Gastroesophageal sphincter (tissue), 3 donors: ENCODE measurements around the gene TANC1.

Experiments used
- POLR2A ChIP-seq, 2 donors: fragments of 450-650 bp; IDR thresholded peaks; one replicate each; pipeline ENCODE4 v1.6.1; 2017; ENCODE audit warnings: antibody characterized with exemption in 2 of 2, mild to moderate bottlenecking in 2 of 2, moderate library complexity in 1 of 2
- POLR2AphosphoS5 ChIP-seq: sonication (generic); formaldehyde crosslinking; IDR thresholded peaks from one replicate; pipeline ENCODE4 v1.6.1; 2017; ENCODE audit warnings: antibody characterized with exemption
- TF ChIP-seq, protein P1 (sequence below), 4 experiments: fragments of 200-600 bp in 2 of 4; fragments of 450-650 bp in 2 of 4; sonication (generic) in 1 of 4; IDR thresholded peaks; one replicate each; pipeline ENCODE4 v1.5.1; 2017 to 2019; ENCODE audit warnings: antibody characterized with exemption in 4 of 4, mild to moderate bottlenecking in 2 of 4, moderate library complexity in 2 of 4

GRCh38 chr2:159256159-159256558 lies 287.7 kb downstream of the TANC1 start:
- TF ChIP-seq, protein P1, sequence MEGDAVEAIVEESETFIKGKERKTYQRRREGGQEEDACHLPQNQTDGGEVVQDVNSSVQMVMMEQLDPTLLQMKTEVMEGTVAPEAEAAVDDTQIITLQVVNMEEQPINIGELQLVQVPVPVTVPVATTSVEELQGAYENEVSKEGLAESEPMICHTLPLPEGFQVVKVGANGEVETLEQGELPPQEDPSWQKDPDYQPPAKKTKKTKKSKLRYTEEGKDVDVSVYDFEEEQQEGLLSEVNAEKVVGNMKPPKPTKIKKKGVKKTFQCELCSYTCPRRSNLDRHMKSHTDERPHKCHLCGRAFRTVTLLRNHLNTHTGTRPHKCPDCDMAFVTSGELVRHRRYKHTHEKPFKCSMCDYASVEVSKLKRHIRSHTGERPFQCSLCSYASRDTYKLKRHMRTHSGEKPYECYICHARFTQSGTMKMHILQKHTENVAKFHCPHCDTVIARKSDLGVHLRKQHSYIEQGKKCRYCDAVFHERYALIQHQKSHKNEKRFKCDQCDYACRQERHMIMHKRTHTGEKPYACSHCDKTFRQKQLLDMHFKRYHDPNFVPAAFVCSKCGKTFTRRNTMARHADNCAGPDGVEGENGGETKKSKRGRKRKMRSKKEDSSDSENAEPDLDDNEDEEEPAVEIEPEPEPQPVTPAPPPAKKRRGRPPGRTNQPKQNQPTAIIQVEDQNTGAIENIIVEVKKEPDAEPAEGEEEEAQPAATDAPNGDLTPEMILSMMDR (IDR thresholded peaks at IDR 0.05), result no peak
- TF ChIP-seq POLR2A (IDR thresholded peaks at IDR 0.05) (no peak), POLR2AphosphoS5 (no peak)
